ENCODE measurements around the gene SOS2. TPM values are rescaled to one million over a fixed set of nuclear protein-coding genes. Genes with fewer than 3 reads are reported as not detected.

SOS2 gene
- total RNA-seq, 1 experiment from 2014 or later = 11.7 TPM

- no peak overlapping the region for H3K9ac ChIP-seq (ENCODE audit: low read length)
- no peaks in the 10 kb centered on the region for H3K9me2 ChIP-seq (ENCODE audit: insufficient read depth)
- peaks cover 0 to 2% of the 10 kb centered on the region in 2 experiments; a peak in 1 of 4 replicates for H3K36me3 ChIP-seq (ENCODE audit: control insufficient read depth in 1 of 2, insufficient read depth in 2 of 2, low read length in 2 of 2)
- H4K20me1 ChIP-seq (ENCODE audit: insufficient read depth) = no peaks in the 10 kb centered on the region
- TF ChIP-seq POLR2A (IDR thresholded peaks at IDR 0.05; ENCODE audit: borderline replicate concordance, extremely low read depth, insufficient read depth, insufficient read length) = no peak
- TF ChIP-seq ZBTB33 (IDR thresholded peaks at IDR 0.05; ENCODE audit: extremely low read depth, insufficient replicate concordance, low read length) = no peak
- no peak for TF ChIP-seq EZH2 (IDR thresholded peaks at IDR 0.05)
- no peak for TF ChIP-seq POLR2AphosphoS5 (IDR thresholded peaks at IDR 0.05; ENCODE audit: low read depth, low read length)
- no peak for TF ChIP-seq EGR1 (IDR thresholded peaks at IDR 0.05; ENCODE audit: low read depth)
- TF ChIP-seq TCF7L2 (IDR thresholded peaks at IDR 0.05; ENCODE audit: borderline replicate concordance, extremely low read depth, insufficient read depth, insufficient read length) = peak; percentile 51
- no peak for TF ChIP-seq SRF (IDR thresholded peaks at IDR 0.05; ENCODE audit: low read depth)
- no peaks in the 10 kb centered on the region for H3K9me3 ChIP-seq (ENCODE audit: control insufficient read depth in 1 of 2, insufficient read depth in 1 of 2, low read depth in 1 of 2, low read length in 2 of 2)
- H2AFZ ChIP-seq (ENCODE audit: low read depth, low read length, poor library complexity, severe bottlenecking) = no peak overlapping the region
- no peaks in the 10 kb centered on the region; a peak in 1 of 4 replicates for H3K4me1 ChIP-seq (ENCODE audit: control insufficient read depth in 1 of 2, insufficient read depth in 2 of 2, low read length in 2 of 2)
- POLR2A ChIA-PET = no interaction called here
- no peaks in the 10 kb centered on the region for H3K79me2 ChIP-seq (ENCODE audit: insufficient read depth, low read length)
- intact Hi-C loops (cut with micrococcal nuclease) = no loop called here
- DNase-seq (ENCODE audit: low read depth, low spot score) (no peak), ATAC-seq (peak; percentile 53; the same call in 1 of the 2 replicates)
- no TSS peak for BruUV-seq (replicated peaks)
- RAD21 ChIA-PET (ENCODE audit: low non-redundant PET in 1 of 2, low total read pairs in 2 of 2, uncharacterized antibody in 2 of 2, unreplicated experiment in 2 of 2) = interaction anchor here in 1 of 2 experiments (0.6 kb wide), 1 partner anchor 374 kb away, joined by 5 read pairs; no protein-coding TSS in a partner anchor
- H3K4me3 ChIP-seq (replicated peaks in 1 of 2; ENCODE audit: low read depth in 1 of 2, low read length in 2 of 2) = no peak overlapping the region
- H3K27me3 ChIP-seq (ENCODE audit: insufficient read depth, low read length) = no peaks in the 10 kb centered on the region
- CTCF ChIA-PET = interaction anchor here (1.5 kb wide), 1 partner anchor 18 kb away, joined by 3 read pairs; no protein-coding TSS in a partner anchor
- no peak overlapping the region for H3K4me2 ChIP-seq (ENCODE audit: low read length)
- no peak overlapping the region for H3K27ac ChIP-seq (ENCODE audit: low read depth, low read length)
These were observed 11.4 kb upstream of the SOS2 start for GRCh38 chr14:50242566-50243310.

Data from HCT116 (cell line).